Measurements from ENCODE around the gene TTC23L.
"Not testable (repeated sequence)": the region's sequence is repeated elsewhere in the genome, so short reads cannot be mapped to it uniquely, and the experiment has no call there.

The TTC23L gene, protein sequence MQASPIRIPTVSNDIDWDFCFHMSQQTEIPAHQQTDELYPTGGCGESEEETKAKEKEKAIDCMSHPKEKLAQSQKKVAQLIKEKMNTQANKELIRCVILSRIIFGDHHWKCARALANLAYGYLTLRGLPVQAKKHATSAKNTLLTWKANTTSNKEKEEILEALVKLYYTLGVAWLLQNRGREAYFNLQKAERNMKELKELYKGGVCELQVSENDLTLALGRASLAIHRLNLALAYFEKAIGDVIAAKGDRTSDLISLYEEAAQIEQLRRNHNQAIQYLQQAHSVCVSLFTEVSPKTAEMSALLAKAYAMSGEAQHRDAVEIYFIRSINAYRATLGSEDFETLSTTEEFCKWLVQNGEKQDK

GRCh38 chr5:34838785-34839714, at the start of gene TTC23L:
TTC23L (plus strand) TSS chr5:34839164; CDS start chr5:34840672, 1,508 bp downstream.
- DNase-seq (ENCODE audit: low spot score), result peak; percentile 91

GRCh38 chr5:34789639-34790038, 49.3 kb upstream of the TTC23L start:
- DNase-seq (ENCODE audit: low spot score), result no peak

- DNase-seq (ENCODE audit: low spot score), result no peak
These were observed 48.9 kb upstream of the TTC23L start for GRCh38 chr5:34790069-34790468.

- no peak for DNase-seq (ENCODE audit: low spot score)
These were observed 47.2 kb upstream of the TTC23L start for GRCh38 chr5:34791761-34792244.

DNA sequence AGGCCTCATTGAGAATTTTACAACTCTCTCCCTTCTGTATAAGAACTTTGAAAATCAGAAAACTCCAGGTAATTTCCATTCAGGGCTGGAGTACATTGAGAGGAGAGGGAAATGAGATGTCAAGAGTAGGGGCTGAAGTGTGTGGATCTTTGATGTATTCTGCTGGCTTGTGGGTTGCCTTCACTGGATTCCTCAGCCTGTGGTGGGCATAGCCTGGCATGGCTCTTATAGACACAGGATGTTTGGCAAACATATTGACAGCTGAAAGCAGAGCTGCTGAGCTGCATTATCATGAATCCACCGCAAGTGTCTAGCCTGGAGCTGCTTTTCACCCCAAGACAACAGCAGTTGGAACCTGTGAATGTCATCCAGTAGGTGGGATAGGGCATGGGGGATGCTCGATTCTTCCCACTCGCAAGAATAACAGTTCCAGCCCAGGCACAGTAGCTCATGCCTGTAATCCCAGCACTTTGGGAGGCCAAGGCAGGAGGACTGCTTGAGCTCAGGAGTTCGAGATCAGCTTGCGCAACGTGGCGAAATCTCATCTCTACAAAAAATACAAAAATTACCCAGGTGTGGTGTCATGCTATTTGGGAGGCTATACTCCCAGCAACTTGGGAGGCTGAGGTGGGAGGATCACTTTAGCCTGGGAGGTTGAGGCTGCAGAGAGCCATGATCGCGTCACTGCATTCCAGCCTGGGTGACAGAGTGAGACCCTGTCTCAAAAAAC, 36.0 kb upstream of the TTC23L start:
- DNase-seq (ENCODE audit: low spot score), result no peak

GRCh38 chr5:34803974-34804732, 34.8 kb upstream of the TTC23L start:
- DNase-seq (ENCODE audit: low spot score), result no peak

- DNase-seq (ENCODE audit: low spot score), result no peak
These were observed 34.1 kb upstream of the TTC23L start for GRCh38 chr5:34804913-34805312.

GRCh38 chr5:34806532-34806931, 32.4 kb upstream of the TTC23L start:
- no peak for DNase-seq (ENCODE audit: low spot score)

DNA sequence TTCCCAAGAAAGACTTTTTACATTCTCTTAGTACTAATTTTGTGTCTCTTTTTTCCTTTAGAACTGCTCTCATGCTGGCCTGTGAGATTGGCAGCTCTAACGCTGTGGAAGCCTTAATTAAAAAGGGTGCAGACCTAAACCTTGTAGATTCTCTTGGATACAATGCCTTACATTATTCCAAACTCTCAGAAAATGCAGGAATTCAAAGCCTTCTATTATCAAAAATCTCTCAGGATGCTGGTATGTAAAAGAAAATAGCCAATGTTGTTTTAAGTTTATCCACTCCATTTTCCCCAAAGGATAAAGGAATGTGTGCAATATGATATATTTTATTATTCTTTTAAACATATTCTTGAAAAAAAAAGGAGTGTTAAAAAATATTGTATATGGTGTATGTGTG, 27.3 kb upstream of the TTC23L start:
- DNase-seq (ENCODE audit: low spot score), result no peak

- DNase-seq (ENCODE audit: low spot score), result no peak
These were observed 25.5 kb upstream of the TTC23L start for GRCh38 chr5:34813509-34813908.

GRCh38 chr5:34817558-34818351, 21.2 kb upstream of the TTC23L start:
- no peak for DNase-seq (ENCODE audit: low spot score)

- DNase-seq (ENCODE audit: low spot score), result no peak
These were observed 20.2 kb upstream of the TTC23L start for GRCh38 chr5:34818717-34819116.

DNA sequence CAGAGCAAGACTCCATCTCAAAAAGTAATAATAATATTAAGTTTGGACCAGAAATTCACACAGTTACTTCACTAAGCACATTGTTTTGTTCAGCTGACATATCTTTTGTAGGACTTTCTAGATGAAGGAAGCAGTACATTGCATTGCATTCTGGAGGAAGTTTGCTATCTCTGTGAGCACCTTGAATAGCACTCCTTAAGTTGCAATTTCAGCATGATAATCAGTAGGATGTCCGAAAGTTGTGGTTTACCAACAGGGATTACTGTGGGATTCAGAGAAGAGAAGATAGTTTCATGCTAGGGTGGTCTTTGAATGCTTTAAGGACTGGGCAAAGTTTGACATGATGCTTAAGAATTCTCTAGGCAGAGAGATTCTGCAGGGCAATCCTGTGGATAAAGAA, 18.4 kb upstream of the TTC23L start:
- DNase-seq (ENCODE audit: low spot score), result no peak

DNA sequence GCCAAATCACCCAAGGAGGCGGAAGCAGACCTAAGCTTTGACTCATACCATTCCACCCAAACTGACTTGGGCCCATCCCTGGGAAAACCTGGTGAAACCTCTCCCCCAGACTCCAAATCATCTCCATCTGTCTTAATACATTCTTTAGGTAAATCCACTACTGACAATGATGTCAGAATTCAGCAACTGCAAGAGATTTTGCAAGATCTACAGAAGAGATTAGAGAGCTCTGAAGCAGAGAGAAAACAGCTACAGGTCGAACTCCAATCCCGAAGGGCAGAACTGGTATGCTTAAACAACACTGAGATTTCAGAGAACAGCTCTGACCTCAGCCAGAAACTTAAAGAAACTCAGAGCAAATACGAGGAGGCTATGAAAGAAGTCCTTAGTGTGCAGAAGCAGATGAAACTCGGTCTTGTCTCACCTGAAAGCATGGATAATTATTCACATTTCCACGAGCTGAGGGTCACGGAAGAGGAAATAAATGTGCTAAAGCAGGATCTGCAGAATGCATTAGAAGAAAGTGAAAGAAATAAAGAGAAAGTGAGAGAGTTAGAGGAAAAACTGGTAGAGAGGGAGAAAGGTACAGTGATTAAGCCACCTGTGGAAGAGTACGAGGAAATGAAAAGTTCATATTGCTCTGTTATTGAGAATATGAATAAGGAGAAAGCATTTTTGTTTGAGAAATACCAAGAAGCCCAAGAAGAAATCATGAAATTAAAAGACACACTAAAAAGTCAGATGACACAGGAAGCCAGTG, 15.8 kb upstream of the TTC23L start:
- DNase-seq (ENCODE audit: low spot score), result no peak

DNA sequence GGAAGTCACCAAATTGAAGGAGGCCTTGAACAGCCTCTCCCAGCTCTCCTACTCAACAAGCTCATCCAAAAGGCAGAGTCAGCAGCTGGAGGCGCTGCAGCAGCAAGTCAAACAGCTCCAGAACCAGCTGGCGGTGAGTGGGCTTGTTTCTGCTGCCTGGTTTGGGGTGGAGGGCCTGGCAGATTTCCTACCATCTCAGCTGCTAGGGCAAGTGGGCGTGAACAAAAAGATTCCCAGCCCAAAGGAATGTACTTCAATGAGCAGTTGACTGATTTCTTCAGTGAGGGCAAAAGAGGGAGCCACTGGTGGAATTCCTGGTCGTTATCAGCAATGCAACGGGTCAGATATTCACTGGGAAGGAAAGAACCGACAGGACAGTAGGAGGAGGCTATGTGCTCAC, 12.6 kb upstream of the TTC23L start:
- no peak for DNase-seq (ENCODE audit: low spot score)

GRCh38 chr5:34827588-34828506, 11.1 kb upstream of the TTC23L start:
- DNase-seq (ENCODE audit: low spot score), result no peak

- DNase-seq (ENCODE audit: low spot score), result not testable (repeated sequence)
These were observed 8.1 kb upstream of the TTC23L start for GRCh38 chr5:34830827-34831226.

- DNase-seq (ENCODE audit: low spot score), result no peak
These were observed 7.7 kb upstream of the TTC23L start for GRCh38 chr5:34831303-34831702.

DNA sequence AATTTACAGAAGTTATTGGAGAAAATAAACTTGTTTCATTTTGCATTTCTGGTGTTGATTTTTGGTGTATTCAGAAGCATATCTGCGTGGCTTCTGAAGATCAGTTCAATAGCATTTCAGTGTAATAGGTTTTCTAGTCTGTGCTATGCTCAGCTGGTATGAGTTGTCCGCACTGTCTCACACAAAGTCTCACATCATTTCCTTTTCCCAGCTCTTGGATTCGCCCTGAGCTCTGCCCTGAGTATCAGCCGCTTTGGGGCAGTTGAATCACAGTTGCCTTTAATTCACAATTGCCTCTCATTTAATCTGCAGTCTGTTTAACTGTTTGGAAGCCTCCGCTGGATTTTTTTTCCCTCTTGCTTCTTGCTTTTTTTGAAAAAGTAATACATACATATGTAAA, 6.4 kb upstream of the TTC23L start:
- no peak for DNase-seq (ENCODE audit: low spot score)
